Measurements from ENCODE around the gene AVPR2.

The AVPR2 gene

GRCh38 chrX:153920546-153920945 lies 16.1 kb downstream of the AVPR2 start:
- DNase-seq, result no peak

- no peak for DNase-seq
Measured at GRCh38 chrX:153921070-153921469, 16.6 kb downstream of the AVPR2 start.

DNA sequence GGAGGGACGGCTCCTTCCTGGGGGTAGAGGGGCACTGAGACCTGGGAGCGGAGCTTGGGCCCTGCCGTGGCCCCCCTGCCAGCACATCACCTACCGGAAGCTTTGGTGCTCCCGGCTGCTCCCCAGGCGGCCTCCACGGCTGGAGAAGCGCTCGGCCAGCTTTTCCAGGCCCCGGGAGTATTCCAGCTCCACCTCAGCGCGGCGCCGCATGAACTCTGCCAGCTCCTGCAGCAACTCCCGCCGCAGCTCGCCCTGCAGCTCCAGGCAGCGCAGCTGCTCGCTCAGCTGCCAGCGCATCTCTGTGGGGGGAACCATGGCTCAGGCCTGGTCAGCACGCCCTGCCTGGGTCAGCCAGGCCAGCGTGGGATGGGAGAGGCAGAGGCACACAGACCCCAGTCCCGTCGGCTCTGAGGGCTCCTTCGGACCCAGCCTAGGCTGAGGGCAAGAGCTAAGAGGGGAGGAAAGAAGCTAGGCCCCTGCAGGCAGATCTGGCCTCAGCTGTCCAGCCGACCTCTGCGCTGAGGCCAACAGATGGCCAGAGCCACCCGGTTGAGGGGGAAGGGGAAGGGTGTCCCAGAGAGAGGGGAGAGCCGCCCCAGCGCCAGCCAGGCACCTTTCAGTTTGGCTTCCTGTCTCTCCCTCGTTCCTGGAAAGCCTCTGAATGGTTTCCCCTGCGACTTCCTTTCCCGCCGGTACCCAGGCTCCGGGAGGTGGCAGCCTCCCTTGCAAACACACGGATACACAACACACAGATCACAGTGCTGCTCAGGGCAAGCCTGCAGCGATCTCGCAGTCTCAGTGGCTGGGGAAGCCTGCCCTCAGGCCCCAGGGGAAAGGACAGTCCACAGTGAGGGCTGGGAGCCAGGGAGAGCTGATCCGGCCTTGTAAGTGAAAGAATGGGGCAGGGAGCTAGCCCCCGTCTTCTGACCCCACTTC lies 17.3 kb downstream of the AVPR2 start:
- peak; percentile 30 for DNase-seq

DNA sequence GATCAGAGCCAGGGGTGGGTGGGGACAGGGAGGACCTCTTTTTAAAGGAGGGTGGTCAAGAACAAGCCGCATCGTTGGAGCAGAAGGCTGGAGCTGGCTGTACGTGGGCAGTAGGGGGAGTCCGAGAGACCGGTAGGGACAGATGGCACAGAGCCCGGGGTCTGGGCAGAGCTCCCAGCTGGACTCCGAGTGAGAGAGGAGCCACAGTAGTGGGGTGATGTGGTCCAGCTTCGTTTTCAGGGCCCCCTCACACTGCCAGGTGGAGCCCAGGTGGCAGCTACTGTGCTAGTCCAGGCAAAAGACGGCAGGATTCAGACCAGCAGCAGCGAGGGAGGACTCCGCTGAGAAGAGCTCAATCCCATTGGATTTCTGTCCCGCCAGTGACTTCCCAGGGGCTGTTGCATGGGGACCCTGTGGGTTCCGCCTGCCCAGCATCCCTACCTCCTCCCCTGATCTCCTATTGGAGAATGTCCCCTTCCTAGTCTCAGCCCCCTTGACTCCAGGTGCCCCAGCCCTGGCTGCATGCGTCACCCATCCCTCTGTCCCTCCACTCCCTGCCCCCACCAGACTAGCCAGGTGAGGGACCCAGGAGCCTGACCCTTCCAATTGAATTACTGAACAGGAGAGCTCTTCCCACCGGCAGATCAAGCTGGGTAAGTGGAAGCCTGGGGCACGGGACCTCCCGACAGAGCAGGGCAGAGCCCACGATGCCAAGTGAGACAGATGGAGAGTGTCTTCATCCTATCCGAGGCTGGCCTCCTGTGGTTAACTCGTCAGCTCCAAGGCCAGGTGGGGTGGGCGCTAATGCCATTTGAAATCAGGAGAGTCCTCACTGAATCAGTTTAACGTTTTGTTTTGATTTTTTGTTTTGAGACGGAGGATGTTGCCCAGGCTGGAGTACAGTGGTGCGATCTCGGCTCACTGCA lies 18.7 kb downstream of the AVPR2 start:
- peak; percentile 83 for DNase-seq

DNA sequence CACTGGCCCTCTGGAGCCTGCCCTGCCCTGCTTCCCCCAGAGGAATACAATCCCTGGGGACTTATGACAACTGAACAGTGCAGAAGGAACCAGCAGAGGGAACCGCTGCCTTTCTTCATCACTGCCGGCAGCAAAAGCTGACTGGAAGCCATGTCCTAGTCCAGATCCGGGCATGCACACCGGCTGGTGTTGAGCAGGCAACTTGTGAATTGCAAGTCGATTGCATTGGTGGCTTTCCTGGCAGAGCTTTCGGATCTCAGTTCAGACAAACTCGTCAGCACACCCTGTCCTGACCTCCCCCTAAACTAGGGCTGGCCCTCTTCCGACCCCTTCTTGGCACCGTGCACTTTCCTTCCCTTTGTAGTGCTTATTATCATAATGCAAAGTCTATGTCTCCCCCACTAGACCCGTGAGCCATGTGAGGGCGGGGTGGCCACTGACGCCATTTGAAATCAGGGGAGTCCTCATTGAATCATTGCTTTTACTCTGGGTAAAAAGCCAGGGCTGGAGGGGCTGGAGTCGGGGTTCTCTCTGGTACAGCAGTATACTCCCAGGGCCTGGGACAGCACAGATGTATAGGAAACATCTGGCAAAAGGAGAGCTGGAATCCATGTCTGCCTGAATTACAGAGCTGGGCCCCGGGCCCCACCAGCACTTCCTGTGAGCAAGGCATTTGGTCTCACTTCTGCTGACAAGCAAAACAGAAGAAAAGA lies 19.8 kb downstream of the AVPR2 start:
- peak; percentile 59 for DNase-seq

- no peak for DNase-seq
Measured at GRCh38 chrX:153925387-153925738, 20.9 kb downstream of the AVPR2 start.

GRCh38 chrX:153925739-153926551 lies 21.5 kb downstream of the AVPR2 start, which contains the start of gene ARHGAP4:
Gene ARHGAP4 (minus strand): TSS chrX:153926264. CDS start chrX:153926202, 62 bp downstream.
- DNase-seq, result no peak

DNA sequence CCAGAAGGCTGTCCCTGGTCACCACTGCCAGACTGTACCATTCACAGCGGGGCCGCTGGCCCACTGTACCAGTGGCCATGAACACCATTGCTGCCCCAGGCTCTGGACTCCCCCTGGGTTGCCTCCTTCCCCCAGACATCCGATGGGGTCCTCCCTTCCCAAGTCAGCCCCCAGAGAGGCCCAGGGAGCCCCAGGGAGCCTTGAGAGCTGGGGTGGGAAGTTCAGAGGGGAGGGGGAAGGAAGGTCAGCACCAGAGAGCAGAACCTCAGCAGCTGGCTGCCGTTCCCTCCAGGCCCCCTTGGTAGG lies 22.0 kb downstream of the AVPR2 start:
- no peak for DNase-seq

DNA sequence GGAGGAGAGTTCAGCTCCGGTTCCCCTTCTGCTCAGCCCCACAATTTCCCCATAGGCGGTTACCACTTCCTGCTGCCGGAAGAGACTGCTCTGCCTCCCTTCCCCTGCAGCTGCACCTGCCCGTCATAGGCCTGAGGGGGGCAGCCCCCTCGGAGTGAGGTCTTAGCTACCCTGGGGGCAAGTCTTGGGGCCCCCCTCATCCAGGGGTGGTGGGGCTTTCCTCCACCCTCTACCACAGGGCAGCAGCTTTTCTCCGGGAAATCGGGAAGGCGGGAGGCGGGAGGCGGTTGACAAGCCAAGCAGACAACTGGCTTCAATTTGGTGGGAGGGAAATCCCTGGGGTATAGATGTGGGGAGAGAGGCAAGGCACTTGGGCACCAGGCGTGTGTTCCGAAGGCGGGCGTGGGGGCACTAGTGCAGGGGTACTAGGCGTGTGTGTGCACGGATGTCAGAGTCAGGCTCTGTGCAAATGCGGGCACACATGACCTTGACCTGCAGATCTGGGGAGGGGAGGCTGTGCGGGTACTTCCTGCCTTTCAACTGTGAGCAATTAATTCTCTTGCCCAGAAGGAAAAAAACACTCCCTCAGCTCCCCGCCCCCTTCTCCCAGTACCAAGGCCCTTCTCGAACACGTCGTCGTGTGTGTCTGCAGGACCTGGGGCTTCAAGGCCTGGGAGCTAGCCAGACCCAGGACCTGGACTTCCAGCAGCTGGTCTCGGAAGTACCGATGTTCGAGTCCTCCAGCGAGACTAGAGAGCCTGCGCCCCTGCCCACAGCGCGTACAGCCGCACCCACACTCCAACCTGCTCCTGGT lies 22.6 kb downstream of the AVPR2 start:
- DNase-seq, result peak; percentile 60

DNA sequence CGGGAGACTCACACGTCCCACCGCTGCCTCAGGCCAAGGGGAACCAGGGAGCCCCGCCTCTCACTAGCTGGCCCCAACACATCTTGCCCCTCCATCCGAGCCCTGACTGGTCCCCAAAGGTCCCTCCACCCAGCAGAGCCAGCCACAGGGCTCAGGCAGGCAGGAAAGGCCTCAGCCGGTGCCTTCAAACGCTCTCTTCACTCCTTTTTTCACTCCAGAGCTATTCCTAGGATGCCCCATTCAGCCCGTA lies 23.1 kb downstream of the AVPR2 start:
- DNase-seq, result no peak

DNA sequence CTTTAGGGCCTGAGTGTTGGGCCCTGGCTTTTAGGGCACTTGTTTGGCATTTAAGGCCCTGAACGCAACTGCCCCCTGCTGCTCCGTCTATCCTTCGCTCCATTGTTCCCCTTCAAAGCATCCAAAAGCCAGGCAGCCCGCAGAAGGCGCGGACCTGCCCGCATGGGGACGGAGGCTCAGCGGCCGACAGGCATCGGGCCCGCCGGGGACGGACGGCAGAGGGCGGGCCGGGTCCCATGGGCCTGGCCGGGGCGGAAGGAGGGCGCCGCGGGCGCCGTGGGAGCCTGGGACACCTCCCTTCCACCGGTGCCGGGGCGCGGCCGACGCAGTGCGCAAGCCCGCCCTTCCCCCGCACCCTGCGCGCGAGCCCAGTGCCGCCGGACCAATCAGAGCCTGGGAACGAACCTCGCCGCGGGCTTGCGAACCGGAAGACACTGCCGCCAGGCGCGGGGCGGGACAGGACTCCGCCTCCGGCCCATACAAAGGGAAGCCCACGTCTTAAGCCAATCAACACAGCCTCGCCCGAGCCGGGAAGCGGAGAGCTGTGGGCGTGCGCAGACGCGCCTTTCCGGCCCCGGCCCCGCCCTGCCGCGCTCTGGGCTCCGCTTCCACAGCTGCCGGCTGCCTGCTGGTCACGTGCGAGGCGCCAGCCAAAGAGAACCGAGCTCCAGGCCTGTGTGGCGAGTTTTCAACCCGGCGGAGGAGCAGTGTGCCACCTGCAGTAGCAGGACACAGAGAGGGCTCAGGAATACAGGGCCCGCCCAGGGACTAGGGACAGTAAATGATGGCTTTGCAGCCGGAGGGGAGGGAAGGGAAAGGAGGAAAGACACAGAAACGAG lies 23.7 kb downstream of the AVPR2 start:
- peak; percentile 98 for DNase-seq

- no peak for DNase-seq
Measured at GRCh38 chrX:153928846-153929245, 24.4 kb downstream of the AVPR2 start.

- DNase-seq, result no peak
Measured at GRCh38 chrX:153929576-153929975, 25.1 kb downstream of the AVPR2 start.

- no peak for DNase-seq
Measured at GRCh38 chrX:153930011-153930910, 25.8 kb downstream of the AVPR2 start.

DNA sequence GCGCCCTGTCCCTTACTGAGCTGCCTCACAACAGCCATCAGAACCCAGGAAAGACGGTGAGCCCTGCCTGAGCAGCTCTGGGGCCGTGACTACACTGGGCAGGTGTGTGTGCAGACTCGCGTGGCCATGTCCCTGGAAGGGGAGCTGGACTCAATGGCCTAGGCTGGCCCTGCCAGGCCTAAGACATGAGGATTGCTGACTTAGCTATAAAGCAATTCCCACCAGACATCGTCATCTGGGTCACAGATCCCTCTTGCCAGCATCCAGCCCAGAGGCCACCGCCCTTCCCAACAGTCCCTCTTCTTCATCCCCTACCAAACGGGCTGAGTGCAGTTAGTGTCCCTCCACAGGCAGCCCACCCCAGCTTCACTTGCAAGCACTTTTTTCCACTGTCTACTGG lies 26.7 kb downstream of the AVPR2 start:
- no peak for DNase-seq

- no peak for DNase-seq
Measured at GRCh38 chrX:153931748-153932147, 27.3 kb downstream of the AVPR2 start.

GRCh38 chrX:153932220-153932915 lies 27.9 kb downstream of the AVPR2 start:
- DNase-seq, result no peak

DNA sequence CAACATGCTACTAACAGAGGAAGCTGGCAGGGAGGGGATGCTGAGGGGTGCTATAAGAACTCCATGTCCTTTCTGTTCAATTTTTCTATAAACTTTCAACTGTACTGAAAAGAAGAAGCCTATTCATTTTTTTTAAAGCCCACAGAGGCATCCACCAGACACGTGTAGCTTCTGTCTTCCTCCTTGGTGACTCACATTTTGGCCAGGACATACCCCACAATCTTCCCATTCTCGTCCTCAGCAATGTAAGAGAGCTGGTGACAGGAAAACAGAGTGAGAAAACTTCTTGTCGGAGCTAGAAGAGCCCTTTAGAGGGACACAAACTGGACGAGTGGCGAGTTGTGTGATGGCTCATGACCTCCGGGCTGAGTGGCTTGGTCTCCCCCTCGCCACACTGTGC lies 29.3 kb downstream of the AVPR2 start:
- DNase-seq, result no peak

GRCh38 chrX:153934148-153934761 lies 29.8 kb downstream of the AVPR2 start:
- no peak for DNase-seq
